Medulla oblongata (tissue), 1 donor: ENCODE data around the gene ZNF668.
"Not testable (repeated sequence)": the region's sequence is repeated elsewhere in the genome, so short reads cannot be mapped to it uniquely, and the experiment has no call there.

Experiments
- DNase-seq: peaks from one replicate; pipeline ENCODE4 v3.0.0-alpha.2; 2015; ENCODE audit errors: extremely low spot score

The ZNF668 gene

DNA sequence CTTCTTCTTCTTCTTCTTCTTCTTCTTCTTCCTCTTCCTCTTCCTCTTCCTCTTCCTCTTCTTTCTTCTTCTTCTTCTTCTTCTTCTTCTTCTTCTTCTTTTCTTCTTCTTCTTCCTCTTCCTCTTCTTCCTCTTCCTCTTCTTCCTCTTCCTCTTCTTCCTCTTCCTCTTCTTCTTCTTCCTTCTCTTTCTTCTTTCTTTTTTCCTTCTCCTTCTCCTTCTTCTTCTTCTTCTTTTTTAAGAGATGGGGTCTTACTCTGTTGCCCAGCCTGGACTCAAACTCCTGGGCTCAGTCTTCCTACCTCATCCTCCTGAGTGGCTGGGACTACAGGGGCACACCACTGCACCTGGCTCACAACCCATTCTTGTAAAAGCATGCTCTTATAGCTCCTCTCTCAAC lies 60.7 kb downstream of the ZNF668 start:
- DNase-seq = not testable (repeated sequence)

DNA sequence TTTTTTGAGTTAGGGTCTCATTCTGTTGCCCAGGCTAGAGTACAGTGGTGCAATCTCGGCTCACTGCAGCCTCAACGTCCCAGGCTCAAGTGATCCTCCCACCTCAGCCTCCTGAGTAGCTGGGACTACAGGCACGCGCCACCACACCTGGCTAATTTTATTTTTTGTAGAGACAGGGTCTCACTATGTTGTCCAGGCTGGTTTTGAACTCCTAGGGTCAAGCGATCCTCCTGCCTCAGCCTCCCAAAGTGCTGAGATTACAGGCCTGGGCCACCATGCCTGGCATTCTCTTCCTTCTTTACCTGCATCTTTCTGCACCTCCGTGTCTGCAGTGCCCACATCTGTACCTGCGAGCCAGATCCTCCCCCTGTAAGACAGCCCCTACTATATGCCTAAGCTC lies 62.2 kb downstream of the ZNF668 start:
- DNase-seq = not testable (repeated sequence)
